ENCODE results near the gene LRRC30.

- TF ChIP-seq, protein P1, sequence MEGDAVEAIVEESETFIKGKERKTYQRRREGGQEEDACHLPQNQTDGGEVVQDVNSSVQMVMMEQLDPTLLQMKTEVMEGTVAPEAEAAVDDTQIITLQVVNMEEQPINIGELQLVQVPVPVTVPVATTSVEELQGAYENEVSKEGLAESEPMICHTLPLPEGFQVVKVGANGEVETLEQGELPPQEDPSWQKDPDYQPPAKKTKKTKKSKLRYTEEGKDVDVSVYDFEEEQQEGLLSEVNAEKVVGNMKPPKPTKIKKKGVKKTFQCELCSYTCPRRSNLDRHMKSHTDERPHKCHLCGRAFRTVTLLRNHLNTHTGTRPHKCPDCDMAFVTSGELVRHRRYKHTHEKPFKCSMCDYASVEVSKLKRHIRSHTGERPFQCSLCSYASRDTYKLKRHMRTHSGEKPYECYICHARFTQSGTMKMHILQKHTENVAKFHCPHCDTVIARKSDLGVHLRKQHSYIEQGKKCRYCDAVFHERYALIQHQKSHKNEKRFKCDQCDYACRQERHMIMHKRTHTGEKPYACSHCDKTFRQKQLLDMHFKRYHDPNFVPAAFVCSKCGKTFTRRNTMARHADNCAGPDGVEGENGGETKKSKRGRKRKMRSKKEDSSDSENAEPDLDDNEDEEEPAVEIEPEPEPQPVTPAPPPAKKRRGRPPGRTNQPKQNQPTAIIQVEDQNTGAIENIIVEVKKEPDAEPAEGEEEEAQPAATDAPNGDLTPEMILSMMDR (conservative IDR thresholded peaks at IDR 0.05 in 1 of 2, IDR thresholded peaks at IDR 0.05 in 1 of 2; ENCODE audit: extremely low read depth in 1 of 2, insufficient read depth in 1 of 2, low read depth in 1 of 2, low read length in 2 of 2) = peak; percentile 94 to 96
- TF ChIP-seq EZH2 (IDR thresholded peaks at IDR 0.05; ENCODE audit: borderline replicate concordance, low read length) = no peak
Measured at GRCh38 chr18:7221424-7222155, 9.3 kb upstream of the LRRC30 start.
